Measurements from ENCODE around the gene RAPGEF2.
A peak's percentile ranks its signal among the peaks of the same experiment; 100 is the strongest.

RAPGEF2 gene

DNA sequence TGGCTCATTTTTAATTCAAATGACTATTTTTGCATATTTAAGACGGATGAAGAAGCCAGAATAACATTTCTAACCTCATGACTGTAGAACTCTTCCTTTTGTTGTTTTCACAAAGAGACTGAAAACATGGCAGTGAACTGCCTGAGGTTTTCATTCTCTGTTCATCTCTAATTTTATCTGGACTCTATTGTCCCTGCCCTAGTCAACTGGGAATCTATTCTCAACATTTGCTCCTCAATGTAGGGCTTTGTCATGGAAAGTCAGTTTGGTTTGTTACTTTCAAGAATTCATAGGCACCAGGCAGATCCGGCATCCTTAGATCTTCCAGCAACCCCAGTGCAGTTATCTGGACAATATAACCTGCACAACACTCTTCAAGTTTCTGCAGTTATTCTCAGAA is 277.0 kb downstream of the RAPGEF2 start:
- no peak for DNase-seq

DNA sequence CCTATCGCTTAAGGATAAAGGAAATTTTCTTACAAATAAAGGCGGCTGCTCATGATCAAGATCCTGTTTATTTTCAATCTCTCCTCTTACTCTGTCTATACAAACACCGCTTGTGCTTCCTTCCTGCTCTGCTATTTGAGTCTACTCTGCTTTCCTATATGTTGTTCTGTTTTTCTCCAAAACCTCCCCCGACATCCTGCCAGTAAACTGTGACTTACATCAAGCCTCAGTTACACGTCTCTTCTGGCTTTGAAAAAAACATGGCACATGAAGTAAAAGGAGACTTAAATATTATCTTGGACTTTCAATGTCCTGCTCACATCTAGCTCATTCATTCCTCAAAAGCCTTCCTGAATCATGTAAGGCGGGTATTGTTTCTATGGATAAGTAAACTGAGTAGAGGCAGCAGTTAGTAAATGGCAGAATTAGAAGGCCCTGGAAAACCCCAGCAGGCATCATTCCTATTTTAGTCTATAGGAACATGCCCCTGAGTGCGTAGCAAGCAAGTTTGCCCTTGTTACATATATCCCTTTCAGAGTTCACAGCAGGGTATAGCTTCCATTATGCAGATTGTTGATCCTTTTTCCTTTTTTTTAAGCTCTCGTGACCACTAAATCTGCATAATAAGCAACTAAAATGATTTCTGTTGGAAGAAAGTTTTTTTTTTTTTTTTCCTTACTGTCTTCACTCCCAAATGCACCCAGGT is 280.1 kb downstream of the RAPGEF2 start:
- peak; percentile 37 for DNase-seq

DNA sequence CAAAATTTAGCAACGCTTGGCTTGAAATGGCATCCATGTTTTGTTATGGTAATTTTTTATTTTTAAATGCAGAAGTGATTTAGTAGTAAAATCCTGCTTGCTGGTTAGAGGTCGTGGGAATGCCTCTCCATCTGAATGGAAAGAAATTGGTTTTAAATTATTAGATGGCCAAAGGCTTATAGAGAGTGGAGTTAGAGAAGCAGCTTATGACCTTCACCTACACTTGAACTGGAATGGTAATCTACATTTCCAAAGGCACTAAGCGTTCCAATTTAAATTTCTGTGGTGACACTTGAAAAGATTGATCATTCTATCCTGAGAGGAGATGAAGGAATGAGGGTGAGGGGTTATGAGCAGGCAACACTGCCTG is 280.7 kb downstream of the RAPGEF2 start:
- no peak for DNase-seq

DNA sequence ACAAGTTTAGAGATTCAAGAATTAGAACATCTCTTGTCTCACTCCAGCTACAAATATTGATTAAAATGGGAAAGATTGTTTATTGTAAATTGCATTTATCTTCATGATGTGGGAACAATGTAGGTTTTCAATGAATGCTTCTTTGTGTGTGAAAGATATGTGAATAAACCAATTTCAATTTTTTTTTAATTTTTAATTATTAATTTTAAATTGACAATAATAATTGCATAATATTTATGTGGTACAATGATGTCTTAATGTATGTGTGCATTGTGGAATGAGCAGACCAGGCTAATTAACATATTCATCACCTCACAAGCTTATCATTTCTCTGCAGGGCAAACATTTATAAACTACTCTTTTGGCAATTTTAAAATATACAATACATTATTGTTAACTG is 281.1 kb downstream of the RAPGEF2 start:
- DNase-seq, result no peak

GRCh38 chr4:159384632-159385031 is 281.8 kb downstream of the RAPGEF2 start:
- DNase-seq, result no peak

GRCh38 chr4:159386620-159387019 is 283.7 kb downstream of the RAPGEF2 start:
- DNase-seq, result no peak

DNA sequence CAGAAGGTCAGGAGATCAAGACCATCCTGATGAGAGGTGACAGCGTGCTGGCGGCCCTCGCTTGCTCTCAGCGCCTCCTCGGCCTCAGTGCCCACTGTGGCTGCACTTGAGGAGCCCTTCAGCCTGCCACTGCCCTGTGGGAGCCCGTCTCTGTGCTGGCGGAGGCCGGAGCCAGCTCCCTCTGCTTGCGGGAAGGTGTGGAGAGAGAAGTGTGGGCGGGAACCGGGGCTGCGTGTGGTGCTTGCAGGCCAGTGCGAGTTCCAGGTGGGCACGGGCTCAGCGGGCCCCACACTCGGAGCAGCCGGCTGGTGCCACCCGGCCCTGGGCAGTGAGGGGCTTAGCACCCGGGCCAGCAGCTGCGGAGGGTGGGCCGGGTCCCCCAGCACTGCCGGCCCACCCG is 286.9 kb downstream of the RAPGEF2 start:
- no peak for DNase-seq

DNA sequence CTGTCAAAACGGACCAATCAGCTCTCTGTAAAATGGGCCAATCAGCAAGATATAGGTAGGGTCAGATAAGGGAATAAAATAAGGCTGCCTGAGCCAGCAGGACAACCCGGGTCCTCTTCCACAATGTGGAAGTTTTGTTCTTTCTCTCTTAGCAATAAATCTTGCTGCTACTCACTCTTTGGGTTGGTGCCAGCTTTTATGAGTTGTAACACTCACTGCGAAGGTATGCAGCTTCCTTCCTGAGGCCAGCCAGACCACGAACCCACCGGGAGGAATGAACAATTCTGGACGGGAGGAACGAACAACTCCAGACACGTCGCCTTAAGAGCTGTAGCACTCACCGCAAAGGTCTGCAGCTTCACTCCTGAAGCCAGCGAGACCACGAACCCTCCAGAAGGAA is 287.8 kb downstream of the RAPGEF2 start:
- DNase-seq, result peak; percentile 5

GRCh38 chr4:159395693-159396092 is 292.8 kb downstream of the RAPGEF2 start:
- no peak for DNase-seq

GRCh38 chr4:159396151-159396550 is 293.3 kb downstream of the RAPGEF2 start:
- no peak for DNase-seq

DNA sequence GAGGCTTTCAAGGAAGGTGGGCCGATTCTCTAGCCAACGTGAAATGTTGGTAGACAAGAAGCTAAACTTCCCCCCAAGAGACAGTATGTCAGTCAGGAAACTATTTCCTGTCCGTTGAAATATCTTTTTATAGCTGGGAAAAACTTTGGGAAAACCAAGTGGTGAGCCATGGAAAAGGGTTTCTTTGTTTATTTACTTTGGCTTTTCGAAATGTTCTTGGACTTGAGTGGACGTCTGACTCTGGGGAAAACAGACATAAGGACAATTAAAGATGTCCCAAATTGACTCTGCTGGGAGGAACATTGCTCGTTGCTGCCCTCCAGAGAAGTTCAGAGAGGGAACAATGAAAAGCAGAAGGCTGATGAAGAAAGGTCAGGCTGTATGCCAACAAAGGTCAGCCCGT is 295.4 kb downstream of the RAPGEF2 start:
- no peak for DNase-seq

DNA sequence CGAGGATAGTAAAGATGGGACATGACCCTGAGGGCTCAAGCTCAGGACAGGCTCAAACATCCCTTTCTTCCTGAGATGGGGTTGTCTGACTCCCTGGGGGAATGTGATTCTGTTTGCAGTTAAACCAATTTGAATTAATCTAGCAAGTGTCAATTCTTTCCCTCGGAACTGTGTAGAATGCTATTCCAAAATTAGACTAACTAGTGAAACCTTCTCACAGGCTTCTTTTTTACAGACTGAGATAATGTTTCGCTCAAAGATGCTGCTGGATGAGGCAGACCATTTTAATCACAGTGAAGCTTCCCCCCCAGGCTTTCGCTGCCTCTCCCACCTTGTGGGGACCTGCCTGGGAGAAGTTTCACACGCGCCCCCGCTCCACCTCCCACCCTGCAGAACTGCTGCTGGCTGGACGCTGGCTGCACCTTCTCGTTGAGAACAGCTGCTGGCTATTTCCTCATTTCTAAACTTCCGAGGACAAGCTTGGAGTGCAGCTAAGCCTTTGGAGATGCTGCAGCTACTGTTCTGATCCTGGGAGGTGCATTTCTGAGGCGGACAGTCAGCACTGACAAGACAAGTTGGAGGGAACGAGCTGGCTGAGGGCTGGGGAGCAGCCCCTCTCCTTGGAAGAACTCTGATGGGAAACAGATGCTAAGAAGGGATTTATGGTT is 297.8 kb downstream of the RAPGEF2 start:
- no peak for DNase-seq

- no peak for DNase-seq
Observed at GRCh38 chr4:159401226-159401712, 298.4 kb downstream of the RAPGEF2 start.

GRCh38 chr4:159401791-159402380 is 299.0 kb downstream of the RAPGEF2 start:
- no peak for DNase-seq
